ENCODE results near the gene SS18L1.

Gene SS18L1

DNA sequence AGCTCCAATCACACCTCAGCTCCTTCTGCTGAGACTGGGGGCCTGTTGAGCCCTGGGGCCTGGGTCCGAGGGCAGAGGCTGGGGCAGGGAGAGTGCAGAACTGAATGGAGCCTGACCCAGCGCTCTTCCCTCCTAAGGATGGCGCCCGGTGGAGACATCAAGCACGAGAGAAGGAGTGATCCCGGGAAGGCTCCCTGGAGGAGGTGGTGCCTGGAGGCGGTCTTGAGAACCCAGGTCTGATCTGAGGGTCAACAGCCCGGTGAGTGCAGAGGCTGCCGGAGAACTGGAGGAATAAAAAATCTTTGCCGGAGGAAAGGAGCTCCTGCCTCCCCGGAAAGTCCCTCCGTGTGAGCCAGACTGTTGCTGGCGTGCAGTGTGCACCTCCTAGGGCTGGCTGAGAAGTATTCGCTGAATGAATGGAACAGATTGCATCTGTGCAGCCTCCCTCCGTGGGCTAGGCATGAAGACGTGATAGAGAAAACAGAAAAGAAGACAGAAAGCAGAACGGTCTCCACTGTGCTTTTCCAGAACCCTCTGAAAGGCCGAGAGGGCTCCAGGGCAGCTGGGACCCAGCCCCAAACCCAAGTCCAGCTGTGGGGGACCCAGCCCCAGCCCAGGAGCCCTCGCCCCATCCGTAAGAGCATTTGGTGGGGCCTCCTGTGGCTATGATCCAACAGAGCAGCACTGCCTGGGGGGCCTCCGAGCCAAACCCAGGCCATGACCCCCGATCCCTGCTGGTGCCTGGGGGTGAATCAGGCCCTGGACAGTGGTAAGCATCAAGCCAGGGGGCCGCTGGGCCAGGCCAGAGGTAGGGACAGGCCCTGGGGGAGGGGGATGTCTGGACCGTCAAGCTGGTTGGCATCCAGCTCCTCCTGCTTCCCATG is 83.4 kb downstream of the SS18L1 start:
- DNase-seq (ENCODE audit: low spot score) = no peak

DNA sequence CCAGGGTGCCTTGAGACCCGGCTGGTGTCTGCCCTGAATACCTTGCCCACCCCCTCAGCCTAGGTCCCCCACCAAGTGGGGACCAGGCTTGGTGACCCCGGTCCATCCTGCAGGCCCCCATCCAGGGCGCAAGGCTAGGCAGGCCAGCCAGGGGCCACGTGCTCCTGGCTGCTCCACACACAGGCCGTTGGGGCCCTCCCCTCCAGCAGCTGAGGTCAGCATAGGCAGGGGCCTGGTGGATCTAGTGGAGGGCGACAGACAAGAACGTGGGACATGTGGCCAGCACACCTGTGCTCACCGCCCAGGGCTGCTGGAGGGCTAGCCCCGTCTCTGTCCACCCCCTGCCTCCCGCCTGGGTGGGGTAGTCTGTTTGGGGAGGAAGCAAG is 84.0 kb downstream of the SS18L1 start:
- no peak for DNase-seq (ENCODE audit: low spot score)

DNA sequence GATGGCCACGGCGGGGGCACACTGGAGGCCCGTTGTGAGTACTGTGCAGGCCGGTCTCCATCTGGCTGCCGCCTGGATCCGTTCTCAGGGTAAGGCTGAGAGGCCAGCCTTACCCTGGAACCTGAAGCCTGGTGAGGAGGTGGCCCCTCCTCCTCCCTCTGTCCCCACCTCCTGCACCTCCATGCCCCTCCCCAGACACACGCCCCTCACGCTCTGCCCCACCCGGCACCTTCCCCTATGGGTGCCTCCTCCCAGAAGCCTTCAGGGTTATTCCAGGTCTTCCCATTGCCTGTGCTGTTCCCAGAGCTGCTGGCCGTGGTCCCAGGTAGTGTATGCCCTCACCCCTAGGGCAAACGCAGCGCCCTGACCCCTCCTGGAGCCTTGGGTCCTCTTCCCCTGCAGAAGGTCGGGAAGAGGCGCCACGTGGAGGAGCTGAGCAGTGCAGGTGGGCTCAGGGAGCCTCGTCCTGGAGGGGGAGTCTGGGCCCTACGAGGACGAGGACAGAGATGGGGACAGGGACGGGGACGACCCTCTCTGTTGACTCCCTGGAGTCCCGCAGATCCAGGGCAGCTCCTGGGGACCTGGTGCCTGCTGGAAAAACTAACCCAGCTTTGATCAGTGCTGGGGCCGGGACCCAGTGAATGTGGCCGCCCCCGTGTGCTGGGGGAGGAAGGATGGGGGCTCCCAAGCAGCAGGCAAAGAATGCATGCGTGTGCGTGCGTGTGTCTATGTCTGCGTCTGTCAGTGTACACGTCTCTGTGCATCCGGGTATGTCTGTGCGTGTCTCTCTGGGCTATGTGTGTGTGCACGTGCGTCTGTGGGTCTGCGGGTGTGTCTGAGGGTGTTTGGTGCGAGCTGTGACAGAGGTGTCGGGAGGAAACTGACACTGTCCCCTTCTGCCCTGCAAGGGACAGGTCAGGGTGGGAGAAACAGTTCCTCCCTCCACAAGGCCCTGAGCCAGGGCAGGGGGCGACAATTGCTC is 84.7 kb downstream of the SS18L1 start:
- no peak for DNase-seq (ENCODE audit: low spot score)

DNA sequence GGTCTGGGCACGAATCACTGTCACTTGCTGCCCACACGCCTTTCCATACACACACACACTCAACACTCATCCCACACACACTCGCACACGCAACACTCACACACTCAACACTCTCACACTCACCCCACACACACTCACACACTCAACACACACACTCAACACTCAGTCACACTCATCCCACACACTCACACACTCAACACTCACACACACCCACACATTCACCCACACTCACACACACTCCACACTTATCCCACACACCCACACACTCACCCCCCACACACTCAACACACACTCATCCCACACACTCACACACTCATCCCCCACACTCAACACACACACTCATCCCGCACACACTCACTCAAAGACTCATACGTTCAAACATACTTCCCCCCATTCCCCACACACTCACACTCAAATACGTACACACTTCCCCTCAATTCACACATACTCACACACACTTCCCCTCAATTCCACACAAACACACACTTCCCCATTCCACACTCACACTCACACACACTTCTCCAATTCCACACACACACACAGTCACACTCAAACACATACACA is 85.5 kb downstream of the SS18L1 start:
- no peak for DNase-seq (ENCODE audit: low spot score)

DNA sequence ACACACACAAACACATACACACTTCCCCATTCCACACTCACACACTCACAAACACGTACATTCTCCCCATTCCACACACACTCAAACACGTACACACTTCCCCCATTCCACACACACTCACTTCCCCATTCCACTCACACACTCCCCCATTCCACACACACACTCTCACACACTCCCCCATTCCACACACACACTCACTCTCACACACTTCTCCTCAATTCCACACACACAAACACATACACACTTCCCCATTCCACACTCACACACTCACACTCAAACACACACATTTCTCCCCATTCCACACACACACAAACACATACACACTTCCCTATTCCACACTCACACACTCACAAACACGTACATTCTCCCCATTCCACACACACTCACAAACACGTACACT is 86.1 kb downstream of the SS18L1 start:
- DNase-seq (ENCODE audit: low spot score) = no peak

DNA sequence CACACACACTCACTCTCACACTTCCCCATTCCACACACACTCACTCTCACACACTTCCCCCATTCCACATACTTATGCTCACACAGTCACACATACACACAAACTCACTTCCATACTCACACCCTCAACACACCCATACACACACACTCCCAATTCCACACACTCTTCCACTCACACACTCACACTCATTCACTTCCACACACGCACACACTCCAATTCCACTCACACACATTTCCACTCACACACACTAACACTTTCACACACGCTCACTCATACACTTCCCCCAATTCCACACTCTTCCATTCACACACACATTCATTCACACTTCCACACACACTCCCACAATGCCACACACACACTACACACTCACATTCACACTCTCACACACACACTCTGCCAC is 86.7 kb downstream of the SS18L1 start:
- no peak for DNase-seq (ENCODE audit: low spot score)

DNA sequence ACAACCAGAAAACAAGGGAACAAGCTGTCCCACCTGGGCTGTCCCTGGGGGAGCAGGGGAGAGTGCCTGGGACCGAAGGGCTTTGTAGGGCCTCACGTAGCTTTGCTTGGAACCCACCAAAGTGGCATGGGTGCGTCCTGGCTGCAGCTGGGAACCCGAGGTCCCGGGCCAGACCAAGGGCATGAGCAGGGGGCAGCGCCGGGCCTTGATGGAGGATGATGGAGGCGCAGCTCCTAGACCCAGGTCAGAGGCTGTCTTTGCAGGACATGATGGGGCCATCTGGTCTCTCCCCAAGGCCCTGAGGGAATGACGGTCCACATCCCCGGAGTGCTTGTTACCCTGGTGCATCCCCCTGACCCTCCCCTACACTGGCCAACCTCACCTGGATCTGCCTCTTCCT is 87.1 kb downstream of the SS18L1 start:
- DNase-seq (ENCODE audit: low spot score) = no peak

DNA sequence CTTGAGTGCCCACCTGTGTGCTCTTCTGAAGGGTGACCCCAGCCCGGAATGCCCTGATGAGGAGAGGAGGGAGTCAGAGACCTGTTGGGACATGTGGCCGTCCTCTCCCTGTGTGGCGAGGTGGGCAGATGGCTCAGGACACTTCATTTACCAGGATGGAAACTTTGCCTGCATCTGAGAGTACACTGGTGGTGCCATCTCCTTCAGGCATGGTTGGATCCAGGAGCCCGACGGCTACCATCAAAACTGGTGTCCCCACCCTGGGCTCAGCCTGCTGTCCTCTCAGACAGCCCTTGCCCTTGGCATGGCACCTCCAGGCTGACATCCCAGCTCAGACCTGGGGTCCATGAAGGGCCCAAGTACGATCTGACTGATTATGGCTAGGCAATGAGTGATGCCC is 87.7 kb downstream of the SS18L1 start:
- DNase-seq (ENCODE audit: low spot score) = no peak
